Activated B cell treated with CpG ODN at 0.5 μM for 24 hours (primary cell): ENCODE data around the gene ADSL. TPM values are rescaled to one million over a fixed set of nuclear protein-coding genes. Genes with fewer than 3 reads are reported as not detected.

Experiments
- ATAC-seq: fragments of 200-7000 bp; cut with Tn5 transposase; one replicate; pipeline ENCODE4 v1.10.0; 2021; ENCODE audit warnings: low read depth, mild to moderate bottlenecking, moderate library complexity
- CTCF ChIA-PET: fragments of 350-600 bp; sonication (Branson Sonifier 250); formaldehyde crosslinking; loops from one replicate; lab custom pipeline; 2021; ENCODE audit warnings: antibody characterized with exemption; lab: Charles Lee
- POLR2A ChIA-PET: fragments of 350-600 bp; sonication (Branson Sonifier 250); formaldehyde crosslinking; loops from one replicate; lab custom pipeline; 2021; ENCODE audit warnings: antibody characterized with exemption; lab: Charles Lee
- DNase-seq: peaks from one replicate; pipeline ENCODE4 v3.0.0; 2022
- H3K27ac Mint-ChIP-seq: one replicate; pipeline ENCODE4 v1.8.0; 2020; ENCODE audit warnings: mixed read lengths
- H3K27me3 Mint-ChIP-seq: one replicate; pipeline ENCODE4 v1.8.0; 2021; ENCODE audit warnings: mixed read lengths
- H3K36me3 Mint-ChIP-seq: one replicate; pipeline ENCODE4 v1.8.0; 2021; ENCODE audit warnings: low read depth, mixed read lengths
- H3K4me1 Mint-ChIP-seq: one replicate; pipeline ENCODE4 v1.8.0; 2021; ENCODE audit warnings: mixed read lengths
- H3K4me3 Mint-ChIP-seq: one replicate; pipeline ENCODE4 v1.8.0; 2020; ENCODE audit warnings: mild to moderate bottlenecking, mixed read lengths
- H3K9me3 Mint-ChIP-seq: one replicate; pipeline ENCODE4 v1.8.0; 2020; ENCODE audit warnings: mixed read lengths
- intact Hi-C: fragments of 100-400 bp; cut with micrococcal nuclease; formaldehyde crosslinking; loops from one replicate; pipeline ENCODE4 v1.15.1; 2024
- total RNA-seq: library from RNA; stranded (reverse); gene quantifications from 2 replicates; pipeline ENCODE4 v1.2.3, GENCODE V29; 2022
- TF ChIP-seq, protein P1 (sequence below): fragments of 200-600 bp; IDR thresholded peaks from one replicate; pipeline ENCODE4 v1.8.0; 2022; ENCODE audit warnings: antibody characterized with exemption, mild to moderate bottlenecking

ADSL gene
- total RNA-seq, 1 donor from 2014 or later = 102 TPM

DNA sequence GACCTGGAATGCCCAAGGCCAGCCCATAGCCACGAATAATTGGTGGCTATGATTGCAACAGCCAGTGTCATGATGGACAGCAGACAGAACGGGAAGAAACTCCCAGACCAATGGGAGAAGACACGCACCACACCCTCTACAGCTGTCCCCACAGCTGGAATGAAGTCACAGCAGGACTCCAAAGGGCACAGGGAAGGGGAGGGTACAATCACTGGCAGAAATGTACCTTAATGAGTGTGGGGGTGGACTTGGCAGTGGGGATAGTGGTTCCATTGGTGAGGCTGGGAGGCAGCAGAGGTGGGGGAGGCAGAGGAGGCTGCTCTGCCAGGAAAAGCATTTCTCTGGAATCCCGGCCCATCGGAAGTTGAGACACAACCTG lies 77.0 kb downstream of the ADSL start:
- CTCF ChIA-PET = interaction anchor here (0.6 kb wide), 2 partner anchors 10 to 28 kb away, joined by 4 to 5 read pairs; no protein-coding TSS in a partner anchor
- TF ChIP-seq, protein P1, sequence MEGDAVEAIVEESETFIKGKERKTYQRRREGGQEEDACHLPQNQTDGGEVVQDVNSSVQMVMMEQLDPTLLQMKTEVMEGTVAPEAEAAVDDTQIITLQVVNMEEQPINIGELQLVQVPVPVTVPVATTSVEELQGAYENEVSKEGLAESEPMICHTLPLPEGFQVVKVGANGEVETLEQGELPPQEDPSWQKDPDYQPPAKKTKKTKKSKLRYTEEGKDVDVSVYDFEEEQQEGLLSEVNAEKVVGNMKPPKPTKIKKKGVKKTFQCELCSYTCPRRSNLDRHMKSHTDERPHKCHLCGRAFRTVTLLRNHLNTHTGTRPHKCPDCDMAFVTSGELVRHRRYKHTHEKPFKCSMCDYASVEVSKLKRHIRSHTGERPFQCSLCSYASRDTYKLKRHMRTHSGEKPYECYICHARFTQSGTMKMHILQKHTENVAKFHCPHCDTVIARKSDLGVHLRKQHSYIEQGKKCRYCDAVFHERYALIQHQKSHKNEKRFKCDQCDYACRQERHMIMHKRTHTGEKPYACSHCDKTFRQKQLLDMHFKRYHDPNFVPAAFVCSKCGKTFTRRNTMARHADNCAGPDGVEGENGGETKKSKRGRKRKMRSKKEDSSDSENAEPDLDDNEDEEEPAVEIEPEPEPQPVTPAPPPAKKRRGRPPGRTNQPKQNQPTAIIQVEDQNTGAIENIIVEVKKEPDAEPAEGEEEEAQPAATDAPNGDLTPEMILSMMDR = no peak
- no peak for ATAC-seq
- Mint-ChIP-seq H3K4me1 (peaks cover 14% of the 10 kb centered on the region), H3K27me3 (no peaks in the 10 kb centered on the region), H3K36me3 (peaks cover 86% of the 10 kb centered on the region), H3K9me3 (no peaks in the 10 kb centered on the region), H3K27ac (no peak overlapping the region), H3K4me3 (no peak overlapping the region)
- DNase-seq = no peak
- intact Hi-C loops = no loop called here
- POLR2A ChIA-PET = no interaction called here

DNA sequence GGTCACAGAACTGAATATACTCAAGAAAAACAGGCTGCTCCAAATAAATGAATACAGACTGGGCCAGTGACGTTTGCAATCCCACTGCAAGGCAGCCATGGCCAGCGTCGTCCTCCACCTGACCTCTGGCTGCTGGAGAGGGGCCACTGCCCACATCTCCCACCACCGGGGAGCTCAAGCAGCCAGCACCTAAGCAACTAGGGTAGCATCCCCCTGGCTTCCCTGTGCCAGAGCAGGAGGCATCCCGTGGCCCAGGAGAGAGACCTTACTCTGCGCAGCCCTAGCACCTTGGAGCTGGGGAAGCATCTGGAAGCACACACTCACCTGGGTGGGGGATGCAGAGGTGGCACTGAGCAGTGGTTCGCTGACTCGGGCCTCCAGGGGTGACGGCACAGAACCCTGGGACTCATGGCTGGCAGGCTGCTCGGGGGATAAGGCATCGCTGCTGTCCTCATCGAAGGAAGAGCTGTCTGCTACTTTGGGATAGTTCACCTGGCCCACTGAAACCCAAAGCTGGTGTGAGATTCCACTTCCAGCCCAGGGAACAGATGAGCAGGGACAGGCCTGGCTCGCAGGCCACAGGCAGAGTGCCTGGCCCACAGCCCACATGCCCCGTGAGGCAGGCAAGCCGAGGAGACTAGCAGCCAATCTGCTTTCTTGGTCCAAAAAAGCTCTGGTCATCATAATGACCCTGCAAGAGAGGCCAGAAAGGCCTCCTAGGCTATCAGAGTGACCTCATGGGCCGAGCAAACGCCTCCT lies 77.8 kb downstream of the ADSL start:
- no peak overlapping the region for H3K4me3 Mint-ChIP-seq
- H3K36me3 Mint-ChIP-seq = peaks cover 93% of the 10 kb centered on the region
- CTCF ChIA-PET = interaction anchor here (0.6 kb wide), 2 partner anchors 9 to 29 kb away, joined by 4 to 5 read pairs; no protein-coding TSS in a partner anchor
- ATAC-seq = no peak
- H3K9me3 Mint-ChIP-seq = no peaks in the 10 kb centered on the region
- intact Hi-C loops = no loop called here
- peaks cover 13% of the 10 kb centered on the region for H3K4me1 Mint-ChIP-seq
- DNase-seq = no peak
- TF ChIP-seq, protein P1 = no peak
- no peaks in the 10 kb centered on the region for H3K27me3 Mint-ChIP-seq
- H3K27ac Mint-ChIP-seq = no peak overlapping the region
- POLR2A ChIA-PET = no interaction called here

DNA sequence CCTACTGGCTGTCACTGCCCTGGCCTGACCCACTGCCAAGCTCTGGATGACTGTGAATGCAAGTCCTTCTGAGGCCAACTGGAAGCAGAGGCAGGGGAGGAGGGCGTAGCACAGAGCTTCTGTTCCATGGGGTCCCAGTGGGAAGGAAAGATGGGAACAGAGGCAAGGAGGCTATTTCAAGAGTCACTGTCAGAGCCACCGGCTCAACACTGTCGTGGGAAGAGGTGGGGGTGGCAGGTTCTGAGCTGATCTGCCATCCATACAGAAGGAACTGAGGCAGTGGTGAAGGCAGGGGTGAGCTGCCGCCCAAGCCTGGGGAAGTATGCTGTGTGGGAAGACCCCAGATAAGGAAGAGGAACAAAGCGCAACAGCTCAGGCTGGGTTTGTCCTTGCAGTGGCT lies 78.8 kb downstream of the ADSL start:
- DNase-seq = no peak
- CTCF ChIA-PET = interaction anchor here (1.6 kb wide), 1 partner anchor 59 kb away, joined by 3 read pairs; no protein-coding TSS in a partner anchor
- Mint-ChIP-seq H3K27me3 (no peaks in the 10 kb centered on the region), H3K9me3 (no peaks in the 10 kb centered on the region), H3K4me1 (peaks cover 11% of the 10 kb centered on the region), H3K27ac (no peak overlapping the region), H3K4me3 (no peak overlapping the region), H3K36me3 (peaks cover 94% of the 10 kb centered on the region)
- ATAC-seq = no peak
- TF ChIP-seq, protein P1 = no peak
- POLR2A ChIA-PET = no interaction called here
- intact Hi-C loops = no loop called here

DNA sequence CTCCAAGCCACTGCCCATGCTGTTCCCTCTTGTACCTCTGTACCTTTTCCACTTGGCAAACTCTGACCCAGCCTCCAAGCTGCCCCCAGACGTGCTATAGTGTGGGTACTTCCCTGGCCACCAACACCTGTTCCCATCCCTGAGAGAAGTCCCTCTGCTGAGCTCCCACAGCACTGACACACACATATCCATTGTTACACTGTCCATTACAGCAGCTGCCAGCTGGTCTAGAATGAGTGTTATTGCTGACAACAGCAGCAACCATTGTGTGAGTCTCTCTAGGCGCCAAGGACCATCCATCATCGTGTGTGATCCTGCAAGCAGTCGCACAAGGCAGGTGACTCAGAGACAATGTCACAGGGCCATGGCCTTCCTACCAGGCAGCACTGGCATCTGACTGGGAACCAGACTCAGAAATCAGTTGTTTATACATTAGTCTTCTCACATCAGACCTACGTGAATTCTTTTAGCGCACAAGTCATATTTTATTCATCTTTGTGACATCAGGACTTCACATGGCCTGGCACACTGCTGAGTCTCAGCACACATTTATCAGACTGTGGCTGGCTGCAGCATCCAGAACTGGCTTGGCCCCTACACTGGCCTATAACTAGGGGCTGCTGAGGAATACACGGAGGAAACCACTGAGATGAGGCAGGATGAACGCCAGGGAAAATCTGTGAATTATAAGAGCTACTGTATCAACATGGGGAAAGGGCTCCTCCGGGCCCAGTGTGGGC lies 80.5 kb downstream of the ADSL start:
- TF ChIP-seq, protein P1 = no peak
- Mint-ChIP-seq H3K27me3 (no peaks in the 10 kb centered on the region), H3K9me3 (no peaks in the 10 kb centered on the region), H3K36me3 (peaks cover 86% of the 10 kb centered on the region), H3K27ac (no peak overlapping the region), H3K4me1 (peaks cover 17% of the 10 kb centered on the region), H3K4me3 (no peak overlapping the region)
- POLR2A ChIA-PET = interaction anchor here (0.8 kb wide), 1 partner anchor 9 kb away, joined by 3 read pairs; no protein-coding TSS in a partner anchor
- intact Hi-C loops = no loop called here
- ATAC-seq (no peak), DNase-seq (no peak)
- CTCF ChIA-PET = interaction anchor here (0.6 kb wide), 1 partner anchor 496 kb away, joined by 3 read pairs; no protein-coding TSS in a partner anchor

DNA sequence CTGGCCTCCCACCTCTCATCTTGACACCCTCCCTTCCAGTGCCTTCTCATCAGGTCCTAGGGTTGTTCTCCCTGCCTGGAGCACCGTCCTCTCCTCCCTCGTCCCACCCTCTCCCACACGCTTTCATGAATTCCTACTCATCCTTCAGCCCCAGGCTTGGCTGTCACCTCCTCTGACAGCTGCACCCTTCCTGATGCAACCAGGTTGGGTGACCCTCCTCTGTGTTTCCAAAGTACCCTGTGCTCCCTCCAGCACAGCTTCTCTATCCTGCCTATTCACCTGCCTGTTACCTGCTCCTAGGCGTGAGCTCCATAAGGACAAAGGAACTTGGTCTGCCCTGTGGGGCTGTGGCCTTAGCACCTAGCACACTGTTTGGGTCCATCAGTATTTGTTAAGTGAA lies 82.5 kb downstream of the ADSL start:
- H3K27me3 Mint-ChIP-seq = no peaks in the 10 kb centered on the region
- peaks cover 83% of the 10 kb centered on the region for H3K36me3 Mint-ChIP-seq
- peaks cover 36% of the 10 kb centered on the region for H3K4me1 Mint-ChIP-seq
- intact Hi-C loops = no loop called here
- no peak for ATAC-seq
- ChIA-PET POLR2A (no interaction called here), CTCF (interaction anchor here (1.1 kb wide), 2 partner anchors 14 to 217 kb away, joined by 4 to 5 read pairs; no protein-coding TSS in a partner anchor)
- H3K4me3 Mint-ChIP-seq = no peak overlapping the region
- TF ChIP-seq, protein P1 = no peak
- DNase-seq = no peak
- peak overlapping the region; percentile 61 for H3K27ac Mint-ChIP-seq
- no peaks in the 10 kb centered on the region for H3K9me3 Mint-ChIP-seq
